H1 (cell line): ENCODE measurements around the gene COL11A2.

Experiments used
- CBX5 ChIP-seq: fragments of 300-800, 300-1000 bp; sonication (generic); IDR thresholded peaks from 2 replicates; pipeline ENCODE4 v1.7.1; 2016; ENCODE audit warnings: antibody characterized with exemption, low read length, low read depth
- CTCF ChIP-seq, 3 experiments: IDR thresholded peaks; 1 replicate in 2 of 3; 2 replicates in 1 of 3; pipeline versions ENCODE4 v1.5.1 to v1.6.1; 2011; ENCODE audit warnings: low read length in 3 of 3, mild to moderate bottlenecking in 3 of 3, inconsistent platforms in 2 of 3, low read depth in 1 of 3, moderate library complexity in 1 of 3; ENCODE audit not compliant: insufficient read depth in 1 of 3; ENCODE audit errors: control extremely low read depth in 1 of 3
- EZH2 ChIP-seq: fragments of 200-600 bp; sonication (generic); IDR thresholded peaks from 2 replicates; pipeline ENCODE4 v1.7.1; 2012; ENCODE audit warnings: low read depth, mild to moderate bottlenecking, moderate library complexity, low read length, inconsistent platforms; ENCODE audit not compliant: severe bottlenecking
- HDAC2 ChIP-seq, 2 experiments: fragments of 300-600 bp in 1 of 2; sonication (generic) in 1 of 2; IDR thresholded peaks; 2 replicates each; pipeline ENCODE4 v1.6.1; 2011 to 2012; ENCODE audit warnings: low read depth in 2 of 2, low read length in 2 of 2, mild to moderate bottlenecking in 2 of 2, moderate library complexity in 2 of 2, borderline replicate concordance in 1 of 2, inconsistent platforms in 1 of 2
- MAX ChIP-seq: IDR thresholded peaks from 2 replicates; pipeline ENCODE4 v1.6.1; 2012; ENCODE audit warnings: inconsistent platforms
- POLR2A ChIP-seq, 2 experiments: IDR thresholded peaks; 1 replicate in 1 of 2; 2 replicates in 1 of 2; pipeline ENCODE4 v1.6.1; 2011; ENCODE audit warnings: low read depth in 2 of 2, low read length in 2 of 2, mild to moderate bottlenecking in 2 of 2; ENCODE audit errors: control extremely low read depth in 1 of 2
- POLR2AphosphoS5 ChIP-seq: IDR thresholded peaks from 2 replicates; pipeline ENCODE4 v1.6.1; 2011; ENCODE audit warnings: low read depth, low read length
- RAD21 ChIP-seq, 2 experiments: IDR thresholded peaks in 1 of 2; conservative IDR thresholded peaks in 1 of 2; 2 replicates each; pipeline ENCODE4 v1.6.1; 2011; ENCODE audit warnings: low read depth in 2 of 2, low read length in 2 of 2, improper control_type of control experiment in 1 of 2, inconsistent platforms in 1 of 2, mild to moderate bottlenecking in 1 of 2, moderate library complexity in 1 of 2
- RFX5 ChIP-seq: IDR thresholded peaks from 2 replicates; pipeline ENCODE4 v1.6.1; 2011; ENCODE audit warnings: low read depth, low read length, improper control_type of control experiment, borderline replicate concordance
- SIN3A ChIP-seq, 2 experiments: IDR thresholded peaks in 1 of 2; conservative IDR thresholded peaks in 1 of 2; 2 replicates each; pipeline ENCODE4 v1.6.1; 2011 to 2012; ENCODE audit warnings: low read length in 2 of 2, improper control_type of control experiment in 1 of 2, low read depth in 1 of 2, mild to moderate bottlenecking in 1 of 2
- SP1 ChIP-seq: IDR thresholded peaks from 2 replicates; pipeline ENCODE4 v1.6.1; 2011; ENCODE audit warnings: low read depth, low read length
- SP4 ChIP-seq: IDR thresholded peaks from 2 replicates; pipeline ENCODE4 v1.6.1; 2012; ENCODE audit warnings: low read length, inconsistent platforms

- no peak for TF ChIP-seq CBX5
- TF ChIP-seq CTCF (IDR thresholded peaks at IDR 0.05; ENCODE audit: control extremely low read depth in 1 of 3, insufficient read depth in 1 of 3, low read depth in 1 of 3, low read length in 3 of 3) = no peak
- no peak for TF ChIP-seq SIN3A (conservative IDR thresholded peaks at IDR 0.05 in 1 of 2, IDR thresholded peaks at IDR 0.05 in 1 of 2; ENCODE audit: low read depth in 1 of 2, low read length in 2 of 2)
- TF ChIP-seq EZH2 = no peak
- no peak for TF ChIP-seq POLR2A (IDR thresholded peaks at IDR 0.05; ENCODE audit: control extremely low read depth in 1 of 2, low read depth in 2 of 2, low read length in 2 of 2)
- TF ChIP-seq SP1 = no peak
- no peak for TF ChIP-seq RFX5
- TF ChIP-seq SP4 = no peak
- TF ChIP-seq MAX = no peak
- no peak for TF ChIP-seq HDAC2 (IDR thresholded peaks at IDR 0.05; ENCODE audit: borderline replicate concordance in 1 of 2, low read depth in 2 of 2, low read length in 2 of 2)
- TF ChIP-seq POLR2AphosphoS5 = no peak
- TF ChIP-seq RAD21 (IDR thresholded peaks at IDR 0.05 in 1 of 2, conservative IDR thresholded peaks at IDR 0.05 in 1 of 2; ENCODE audit: low read depth in 2 of 2, low read length in 2 of 2) = no peak
These were observed 23.2 kb upstream of the COL11A2 start for GRCh38 chr6:33215271-33216116.
